NK-92 treated with Interleukin-12 subunit alpha and Interleukin-12 subunit beta, amount 100 ng/mL, for 24 hours (cell line): ENCODE results near the gene RAD50.

Source experiments
- DNase-seq: peaks from one replicate; lab custom pipeline; 2025; lab: John Stamatoyannopoulos, UW

The RAD50 gene

GRCh38 chr5:132661231-132662003 is 104.6 kb downstream of the RAD50 start:
- DNase-seq = no peak

- no peak for DNase-seq
Observed at GRCh38 chr5:132662004-132662401, 105.2 kb downstream of the RAD50 start.

GRCh38 chr5:132662925-132663770 is 106.4 kb downstream of the RAD50 start:
- no peak for DNase-seq

GRCh38 chr5:132663771-132664695 is 107.3 kb downstream of the RAD50 start:
- no peak for DNase-seq

GRCh38 chr5:132664696-132665209 is 108.0 kb downstream of the RAD50 start:
- DNase-seq = no peak

GRCh38 chr5:132665574-132666080 is 108.8 kb downstream of the RAD50 start:
- DNase-seq = no peak

GRCh38 chr5:132666310-132667123 is 109.7 kb downstream of the RAD50 start:
- DNase-seq = no peak

GRCh38 chr5:132667309-132667708 is 110.5 kb downstream of the RAD50 start:
- no peak for DNase-seq

GRCh38 chr5:132667761-132668705 is 111.3 kb downstream of the RAD50 start:
- DNase-seq = no peak

DNA sequence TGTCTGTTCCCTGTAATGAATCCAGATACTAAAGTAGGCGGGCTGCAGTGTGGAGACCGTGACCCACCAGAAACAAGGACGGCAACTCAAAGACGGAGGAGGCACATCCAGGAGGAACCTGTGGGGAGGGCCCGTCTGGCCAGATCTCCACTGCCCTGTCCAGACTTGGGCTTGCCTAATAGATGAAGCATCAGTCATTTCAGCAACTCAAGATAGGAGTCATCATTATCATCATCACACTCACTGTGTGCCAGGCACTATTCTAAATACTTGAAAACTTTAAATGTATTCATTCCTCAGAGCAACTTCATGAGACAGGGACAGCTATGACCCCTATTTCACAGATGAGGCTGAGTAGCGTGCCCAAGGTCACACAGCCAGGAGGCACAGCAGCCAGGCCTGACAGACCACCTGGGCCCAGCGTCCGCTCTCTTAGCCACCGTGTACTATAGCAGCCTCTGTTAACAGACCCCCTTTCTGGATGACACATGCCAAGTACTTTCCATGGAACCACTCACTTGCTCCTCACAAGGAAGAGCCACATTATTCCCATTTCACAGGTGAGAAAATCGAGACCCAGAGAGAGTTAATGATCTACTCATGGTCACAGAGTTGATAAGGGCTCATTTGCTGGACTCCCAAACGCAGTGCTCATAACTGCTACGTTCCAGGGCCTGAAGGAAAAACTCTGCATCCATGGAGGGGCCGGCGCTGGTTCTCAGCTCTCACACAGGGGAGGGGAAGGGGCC is 112.1 kb downstream of the RAD50 start:
- no peak for DNase-seq

- DNase-seq = no peak
Observed at GRCh38 chr5:132669455-132669820, 112.7 kb downstream of the RAD50 start.

GRCh38 chr5:132669966-132670882 is 113.4 kb downstream of the RAD50 start:
- DNase-seq = no peak

DNA sequence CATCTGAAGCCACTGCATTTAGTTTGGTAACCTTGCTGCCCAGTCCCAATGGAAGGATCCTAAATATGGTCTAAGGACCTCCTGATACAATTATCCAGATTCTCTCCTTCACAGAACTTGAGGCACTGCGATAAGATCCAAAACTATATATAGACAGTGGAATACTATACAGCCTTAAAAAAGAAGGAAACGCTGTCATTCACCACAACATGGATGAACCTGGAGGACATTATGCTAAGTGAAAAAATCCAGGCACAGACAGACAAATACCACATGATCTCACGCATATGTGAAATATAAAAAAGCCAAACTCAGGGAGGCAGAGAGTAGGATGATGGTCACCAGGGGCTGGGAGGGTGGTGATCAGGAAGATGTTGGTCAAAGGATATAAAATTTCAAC is 114.2 kb downstream of the RAD50 start:
- DNase-seq = no peak

GRCh38 chr5:132673488-132673887 is 116.7 kb downstream of the RAD50 start:
- no peak for DNase-seq

GRCh38 chr5:132673939-132674630 is 117.3 kb downstream of the RAD50 start, which contains the start of gene IL4:
TSS of gene IL4 (plus strand) at chr5:132673989. CDS start at chr5:132674051, 62 bp downstream.
- no peak for DNase-seq

- DNase-seq = no peak
Observed at GRCh38 chr5:132674671-132675506, 118.1 kb downstream of the RAD50 start.
